Measurements from ENCODE around the gene HPCA. TPM values are rescaled to one million over a fixed set of nuclear protein-coding genes. Genes with fewer than 3 reads are reported as not detected.

The HPCA gene
- total RNA-seq, 2 experiments from 2014 or later = not detected

DNA sequence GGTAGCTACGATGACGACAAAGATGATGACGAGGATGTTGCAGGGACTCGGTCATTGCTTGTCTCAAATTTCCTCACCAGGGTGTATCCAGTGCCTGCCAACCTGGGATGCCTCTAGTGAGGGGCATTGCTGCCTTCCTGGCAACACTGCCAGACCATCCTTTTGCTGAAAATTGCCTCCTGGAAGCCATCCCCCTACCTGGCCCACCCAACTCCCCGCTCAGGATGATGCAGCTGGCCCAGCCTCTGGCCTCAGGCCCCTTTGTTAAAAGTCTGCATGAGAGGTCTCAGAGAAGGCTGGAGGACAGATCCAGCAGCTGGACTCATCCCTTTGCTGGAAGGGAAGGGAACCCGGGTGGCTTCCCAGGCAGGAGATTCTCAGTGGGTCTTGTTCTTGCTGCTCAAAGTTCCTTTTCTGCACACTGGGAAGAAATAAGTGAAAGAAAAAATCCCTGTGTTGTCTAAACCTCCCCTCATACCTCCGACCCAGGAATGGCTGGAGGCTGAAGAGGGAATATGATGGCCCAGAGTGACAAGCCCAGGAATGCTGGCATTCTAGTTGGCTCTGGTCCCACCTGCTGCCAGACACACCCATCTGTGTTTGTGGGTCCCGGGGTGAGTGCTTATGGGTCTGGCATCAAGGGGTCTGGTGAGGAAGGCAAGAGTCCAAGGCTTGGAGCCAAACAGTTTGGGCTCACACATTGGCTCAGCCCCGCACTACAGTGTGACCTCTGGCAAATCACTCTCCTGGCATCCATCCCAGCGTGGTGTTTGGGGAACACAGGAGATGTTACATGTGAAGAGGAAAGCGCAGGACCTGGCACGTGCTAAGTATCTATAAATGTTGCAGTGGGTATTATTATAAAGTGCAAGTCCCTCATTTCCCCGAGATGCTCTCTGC lies 8.8 kb upstream of the HPCA start:
- peaks cover 58% of the 10 kb centered on the region for H3K27me3 Mint-ChIP-seq
- intact Hi-C loops (cut with DNase I, micrococcal nuclease) = loop anchor here in 1 of 2 experiments (5.0 kb wide), 1 partner anchor 210 kb away; no protein-coding TSS in a partner anchor
- H3K27ac Mint-ChIP-seq = no peak overlapping the region
- POLR2A ChIA-PET = no interaction called here
- H3K9me3 Mint-ChIP-seq = no peaks in the 10 kb centered on the region
- ATAC-seq (ENCODE audit: poor library complexity) (no peak), DNase-seq (peak in 1 of 14 experiments; percentile 14)
- Histone ChIP-seq H3K4me3 (ENCODE audit: low read length) (no peak overlapping the region), H3K27ac (ENCODE audit: low read depth in 1 of 2, low read length in 2 of 2) (no peak overlapping the region), H3K9me3 (ENCODE audit: control insufficient read depth in 1 of 2, insufficient read depth in 1 of 2, low read length in 2 of 2) (no peaks in the 10 kb centered on the region), H3K36me3 (ENCODE audit: insufficient read depth, low read length) (no peaks in the 10 kb centered on the region), H3K4me1 (ENCODE audit: insufficient read depth, low read length) (peaks cover 11% of the 10 kb centered on the region), H3K27me3 (ENCODE audit: control insufficient read depth in 1 of 2, insufficient read depth in 2 of 2, low read length in 2 of 2) (peaks cover 9 to 24% of the 10 kb centered on the region in 2 experiments)
- CTCF ChIA-PET = interaction anchor here (0.8 to 1.6 kb wide), 2 partner anchors 14 to 209 kb away, joined by 3 to 4 read pairs; no protein-coding TSS in a partner anchor
- no peaks in the 10 kb centered on the region for H3K36me3 Mint-ChIP-seq (ENCODE audit: low read depth)
- no peaks in the 10 kb centered on the region for H3K4me1 Mint-ChIP-seq (ENCODE audit: low read depth)
- no peak overlapping the region for H3K4me3 Mint-ChIP-seq
- TF ChIP-seq, protein P1, sequence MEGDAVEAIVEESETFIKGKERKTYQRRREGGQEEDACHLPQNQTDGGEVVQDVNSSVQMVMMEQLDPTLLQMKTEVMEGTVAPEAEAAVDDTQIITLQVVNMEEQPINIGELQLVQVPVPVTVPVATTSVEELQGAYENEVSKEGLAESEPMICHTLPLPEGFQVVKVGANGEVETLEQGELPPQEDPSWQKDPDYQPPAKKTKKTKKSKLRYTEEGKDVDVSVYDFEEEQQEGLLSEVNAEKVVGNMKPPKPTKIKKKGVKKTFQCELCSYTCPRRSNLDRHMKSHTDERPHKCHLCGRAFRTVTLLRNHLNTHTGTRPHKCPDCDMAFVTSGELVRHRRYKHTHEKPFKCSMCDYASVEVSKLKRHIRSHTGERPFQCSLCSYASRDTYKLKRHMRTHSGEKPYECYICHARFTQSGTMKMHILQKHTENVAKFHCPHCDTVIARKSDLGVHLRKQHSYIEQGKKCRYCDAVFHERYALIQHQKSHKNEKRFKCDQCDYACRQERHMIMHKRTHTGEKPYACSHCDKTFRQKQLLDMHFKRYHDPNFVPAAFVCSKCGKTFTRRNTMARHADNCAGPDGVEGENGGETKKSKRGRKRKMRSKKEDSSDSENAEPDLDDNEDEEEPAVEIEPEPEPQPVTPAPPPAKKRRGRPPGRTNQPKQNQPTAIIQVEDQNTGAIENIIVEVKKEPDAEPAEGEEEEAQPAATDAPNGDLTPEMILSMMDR (IDR thresholded peaks at IDR 0.05) = no peak

DNA sequence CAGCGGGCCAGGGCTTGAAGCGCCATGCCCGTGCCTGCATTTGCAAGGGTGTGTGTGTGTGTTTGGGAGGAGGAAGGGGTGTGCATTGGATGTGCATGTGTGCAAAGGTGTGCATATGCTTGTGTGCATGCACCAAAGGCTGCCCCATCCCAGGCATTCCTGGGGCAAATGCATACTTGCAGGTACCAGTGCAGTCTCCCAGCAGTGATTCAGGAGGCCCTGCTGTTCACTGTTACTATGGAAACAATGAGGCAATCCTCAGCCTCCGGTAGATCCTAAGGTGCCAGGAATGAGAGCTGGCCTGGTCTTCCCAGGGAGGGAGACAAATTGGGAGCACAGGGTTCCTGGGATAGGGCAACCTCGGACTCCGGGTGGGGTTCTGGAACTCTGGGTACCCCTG lies 8.1 kb upstream of the HPCA start:
- no peaks in the 10 kb centered on the region for H3K36me3 Mint-ChIP-seq (ENCODE audit: low read depth)
- no peaks in the 10 kb centered on the region for H3K9me3 ChIP-seq (ENCODE audit: control insufficient read depth in 1 of 2, insufficient read depth in 1 of 2, low read length in 2 of 2)
- DNase-seq (peak in 1 of 14 experiments; percentile 14), ATAC-seq (ENCODE audit: poor library complexity) (no peak)
- no peaks in the 10 kb centered on the region for H3K4me1 Mint-ChIP-seq (ENCODE audit: low read depth)
- no peak overlapping the region for H3K27ac ChIP-seq (ENCODE audit: low read depth in 1 of 2, low read length in 2 of 2)
- ChIA-PET POLR2A (no interaction called here), CTCF (no interaction called here)
- no peak overlapping the region for H3K4me3 Mint-ChIP-seq
- TF ChIP-seq, protein P1 (IDR thresholded peaks at IDR 0.05) = no peak
- no peak overlapping the region for H3K4me3 ChIP-seq (ENCODE audit: low read length)
- no peaks in the 10 kb centered on the region for H3K9me3 Mint-ChIP-seq
- no peaks in the 10 kb centered on the region for H3K36me3 ChIP-seq (ENCODE audit: insufficient read depth, low read length)
- H3K27me3 ChIP-seq (ENCODE audit: control insufficient read depth in 1 of 2, insufficient read depth in 2 of 2, low read length in 2 of 2) = peaks cover 7 to 19% of the 10 kb centered on the region in 2 experiments
- no peak overlapping the region for H3K27ac Mint-ChIP-seq
- intact Hi-C loops (cut with DNase I, micrococcal nuclease) = loop anchor here in 1 of 2 experiments (5.0 kb wide), 1 partner anchor 209 kb away; no protein-coding TSS in a partner anchor
- H3K4me1 ChIP-seq (ENCODE audit: insufficient read depth, low read length) = peaks cover 6% of the 10 kb centered on the region
- H3K27me3 Mint-ChIP-seq = peaks cover 52% of the 10 kb centered on the region

DNA sequence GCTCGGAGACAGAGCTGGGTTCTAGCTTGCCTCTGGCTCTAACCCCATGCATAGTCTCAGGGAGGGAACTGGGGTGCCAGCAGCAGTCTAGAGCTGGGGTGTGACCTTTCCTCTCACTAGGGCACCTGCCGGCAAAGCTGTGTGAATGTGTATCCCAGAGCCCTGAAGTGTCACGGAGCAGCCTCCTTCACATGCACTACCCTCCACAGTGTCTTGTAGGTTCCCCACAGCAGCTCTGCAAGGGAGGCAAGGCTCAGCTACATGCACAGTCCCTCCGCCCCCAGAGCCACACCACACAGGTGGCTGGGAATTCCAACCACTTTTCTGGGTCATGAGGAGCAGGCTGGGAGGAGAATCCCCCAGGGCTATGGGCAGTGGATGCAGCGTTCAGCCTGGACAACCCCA lies 7.7 kb upstream of the HPCA start:
- no peak overlapping the region for H3K27ac Mint-ChIP-seq
- H3K27ac ChIP-seq (ENCODE audit: low read depth in 1 of 2, low read length in 2 of 2) = no peak overlapping the region
- TF ChIP-seq, protein P1 (IDR thresholded peaks at IDR 0.05) = no peak
- no peaks in the 10 kb centered on the region for H3K36me3 Mint-ChIP-seq (ENCODE audit: low read depth)
- no peak for DNase-seq
- H3K36me3 ChIP-seq (ENCODE audit: insufficient read depth, low read length) = no peaks in the 10 kb centered on the region
- no peak overlapping the region for H3K4me3 Mint-ChIP-seq
- H3K27me3 ChIP-seq (ENCODE audit: control insufficient read depth in 1 of 2, insufficient read depth in 2 of 2, low read length in 2 of 2) = peaks cover 8 to 21% of the 10 kb centered on the region in 2 experiments
- ChIA-PET POLR2A (no interaction called here), CTCF (no interaction called here)
- H3K4me1 Mint-ChIP-seq (ENCODE audit: low read depth) = no peaks in the 10 kb centered on the region
- H3K9me3 Mint-ChIP-seq = no peaks in the 10 kb centered on the region
- peaks cover 6% of the 10 kb centered on the region for H3K4me1 ChIP-seq (ENCODE audit: insufficient read depth, low read length)
- ATAC-seq (ENCODE audit: poor library complexity) = no peak
- no peaks in the 10 kb centered on the region for H3K9me3 ChIP-seq (ENCODE audit: control insufficient read depth in 1 of 2, insufficient read depth in 1 of 2, low read length in 2 of 2)
- intact Hi-C loops (cut with DNase I, micrococcal nuclease) = loop anchor here in 1 of 2 experiments (5.0 kb wide), 1 partner anchor 209 kb away; no protein-coding TSS in a partner anchor
- no peak overlapping the region for H3K4me3 ChIP-seq (ENCODE audit: low read length)
- H3K27me3 Mint-ChIP-seq = peaks cover 55% of the 10 kb centered on the region
